ENCODE measurements around the gene DNM3. TPM values are rescaled to one million over a fixed set of nuclear protein-coding genes. Genes with fewer than 3 reads are reported as not detected.

DNM3 gene
- total and polyA plus RNA-seq, 2 of the 8 experiments (the other 6 are each of a cell fraction or from before 2014, with no cell fraction given): 2.0 to 8.5 TPM

- Histone ChIP-seq H3K79me2 (ENCODE audit: control insufficient read depth in 1 of 2, insufficient read depth in 2 of 2, low read length in 2 of 2) (no peaks in the 10 kb centered on the region), H3K27me3 (replicated peaks in 1 of 4; ENCODE audit: control insufficient read depth in 3 of 4, extremely low read depth in 1 of 4, insufficient read depth in 3 of 4, low read length in 3 of 4) (peaks cover 0 to 1% (median 0%) of the 10 kb centered on the region in 4 experiments; a peak in 1 of 7 replicates), H3K9me3 (ENCODE audit: insufficient read depth in 2 of 2, low read depth in 1 of 2, low read length in 1 of 2) (no peaks in the 10 kb centered on the region), H3K56ac (replicated peaks; ENCODE audit: insufficient read length, low read depth, low read length) (no peak overlapping the region), H4K20me1 (replicated peaks in 1 of 2; ENCODE audit: control insufficient read depth in 1 of 2, insufficient read depth in 2 of 2, low read length in 2 of 2) (no peaks in the 10 kb centered on the region), H3K23ac (ENCODE audit: insufficient read length) (no peak overlapping the region), H4K8ac (ENCODE audit: extremely low read depth, insufficient read depth, low read length) (no peak overlapping the region), H3K9ac (replicated peaks in 1 of 4; ENCODE audit: extremely low read depth in 1 of 4, low read depth in 3 of 4, low read length in 3 of 4) (no peak overlapping the region), H3K79me1 (ENCODE audit: low read depth, low read length) (no peaks in the 10 kb centered on the region), H2BK5ac (ENCODE audit: low read depth, low read length) (no peak overlapping the region), H4K91ac (replicated peaks; ENCODE audit: insufficient read length, low read length) (no peak overlapping the region), H3K18ac (ENCODE audit: extremely low read depth, low read length) (no peak overlapping the region), H3K23me2 (ENCODE audit: low read depth, low read length) (no peaks in the 10 kb centered on the region; the same call in 1 of the 2 replicates), H2BK12ac (ENCODE audit: low read depth, low read length) (no peak overlapping the region), H3K4me3 (ENCODE audit: extremely low read depth in 1 of 4, insufficient read depth in 2 of 4, low read depth in 3 of 4, low read length in 4 of 4) (no peak overlapping the region), H2BK120ac (replicated peaks; ENCODE audit: low read depth, low read length) (no peak overlapping the region), H2AK5ac (ENCODE audit: low read depth, low read length) (no peak overlapping the region), H3K27ac (ENCODE audit: low read depth, low read length) (no peak overlapping the region), H3K36me3 (ENCODE audit: control insufficient read depth in 2 of 4, insufficient read depth in 4 of 4, low read length in 3 of 4) (no peaks in the 10 kb centered on the region), H3K4me1 (replicated peaks in 1 of 4; ENCODE audit: control insufficient read depth in 3 of 4, insufficient read depth in 4 of 4, low read length in 3 of 4) (no peaks in the 10 kb centered on the region), H4K5ac (ENCODE audit: insufficient read length, low read depth, low read length) (no peak overlapping the region), H2BK15ac (ENCODE audit: low read length) (no peak overlapping the region), H3K4me2 (ENCODE audit: insufficient read depth in 1 of 2, low read depth in 2 of 2, low read length in 2 of 2) (no peak overlapping the region), H3K14ac (ENCODE audit: insufficient read length) (no peak overlapping the region), H2AFZ (ENCODE audit: low read length) (no peak overlapping the region), H3K4ac (replicated peaks; ENCODE audit: insufficient read length, low read depth, low read length) (no peak overlapping the region), H2BK20ac (ENCODE audit: low read length) (no peak overlapping the region)
- DNase-seq (ENCODE audit: low read depth in 1 of 2, low spot score in 2 of 2): no peak
- no peak for TF ChIP-seq BACH1 (IDR thresholded peaks at IDR 0.05; ENCODE audit: low read length)
- ChIA-PET POLR2A (ENCODE audit: partially characterized antibody) (no interaction called here), CTCF (ENCODE audit: partially characterized antibody) (interaction anchor here (0.8 to 3.1 kb wide), 3 partner anchors 21 to 369 kb away, joined by 3 to 7 read pairs (median 4); no protein-coding TSS in a partner anchor)
- no peak for FAIRE-seq
These were observed 328.5 kb downstream of the DNM3 start for GRCh38 chr1:172169836-172170235.

All from H1 (cell line).